ENCODE results near the gene VHLL. TPM values are rescaled to one million over a fixed set of nuclear protein-coding genes. Genes with fewer than 3 reads are reported as not detected.

Gene VHLL
- polyA plus RNA-seq, 3 donors: not detected

GRCh38 chr1:156260896-156261295, 38.2 kb downstream of the VHLL start:
- 100% methylated on average over 1 of the region's 2 CpGs for WGBS (ENCODE audit: insufficient coverage)
- no peak overlapping the region for H3K4me2 ChIP-seq (replicated peaks; ENCODE audit: extremely low read depth, low read length, poor library complexity, severe bottlenecking)

DNA sequence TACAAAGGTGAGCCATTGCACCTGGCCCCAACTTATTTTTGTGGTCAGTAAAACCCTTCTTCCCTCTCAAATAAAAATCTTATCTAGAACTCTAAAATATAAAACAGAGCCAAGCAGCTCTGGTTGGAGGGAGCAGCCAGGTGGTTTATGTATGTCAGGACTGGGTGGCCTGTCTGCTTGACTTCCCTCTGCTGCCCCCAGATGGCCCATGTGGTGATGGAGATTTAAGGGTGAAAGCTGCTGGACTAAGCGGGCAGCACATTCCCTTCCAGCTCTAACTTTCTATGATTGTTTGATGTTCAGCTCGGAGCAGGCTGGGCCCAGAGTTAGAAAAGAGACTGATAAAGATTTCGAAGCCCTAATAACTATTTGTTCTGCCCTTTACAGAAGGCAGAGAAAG, 39.3 kb downstream of the VHLL start:
- Mint-ChIP-seq H3K4me3 (no peak overlapping the region), H3K4me1 (no peaks in the 10 kb centered on the region), H3K27me3 (ENCODE audit: low read depth in 3 of 3) (no peaks in the 10 kb centered on the region), H3K27ac (no peak overlapping the region), H3K9me3 (peaks cover 0 to 1% (median 0%) of the 10 kb centered on the region in 7 donors), H3K36me3 (peaks cover 76 to 97% of the 10 kb centered on the region in 2 donors)
- no peak for DNase-seq
- Histone ChIP-seq H3K36me3 (replicated peaks in 1 of 2; ENCODE audit: control insufficient read depth in 1 of 2, insufficient read depth in 2 of 2, low read length in 2 of 2) (peaks cover 90 to 94% of the 10 kb centered on the region in 2 donors), H4K20me1 (ENCODE audit: insufficient read depth, low read length) (peaks cover 57% of the 10 kb centered on the region), H3K4me1 (ENCODE audit: control insufficient read depth in 1 of 2, insufficient read depth in 2 of 2, low read length in 2 of 2) (no peaks in the 10 kb centered on the region), H3K9ac (ENCODE audit: insufficient read depth, low read length, poor library complexity, severe bottlenecking) (no peak overlapping the region), H3K79me2 (ENCODE audit: insufficient read depth, low read length) (peaks cover 5% of the 10 kb centered on the region), H3K27ac (ENCODE audit: low read depth in 1 of 2, low read length in 2 of 2) (no peak overlapping the region), H3K4me2 (replicated peaks; ENCODE audit: extremely low read depth, low read length, poor library complexity, severe bottlenecking) (no peak overlapping the region), H3K4me3 (replicated peaks in 1 of 3; ENCODE audit: low read depth in 2 of 3, low read length in 3 of 3) (no peak overlapping the region), H3K27me3 (ENCODE audit: control insufficient read depth in 2 of 2, insufficient read depth in 2 of 2, low read length in 2 of 2) (no peaks in the 10 kb centered on the region), H2AFZ (ENCODE audit: insufficient read depth, low read depth, low read length, poor library complexity, severe bottlenecking) (no peak overlapping the region), H3K9me3 (replicated peaks in 1 of 2; ENCODE audit: control insufficient read depth in 1 of 2, insufficient read depth in 1 of 2, low read length in 2 of 2) (no peaks in the 10 kb centered on the region)
- no CpG with 5 or more reads among the region's 3 CpGs for whole genome bisulfite sequencing (ENCODE audit: insufficient coverage)
- TF ChIP-seq CTCF (IDR thresholded peaks at IDR 0.05): no peak
- intact Hi-C loops (cut with micrococcal nuclease): loop anchor here in 1 of 2 donors (5.0 kb wide), 1 partner anchor 47 kb away; no protein-coding TSS in a partner anchor

More at GRCh38 chr1:156260896-156261295, 38.2 kb downstream of the VHLL start:
- H3K9me3 Mint-ChIP-seq: peaks cover 0 to 3% (median 0%) of the 10 kb centered on the region in 7 donors
- peaks cover 85 to 99% of the 10 kb centered on the region in 2 donors for H3K36me3 Mint-ChIP-seq
- Histone ChIP-seq H3K27me3 (ENCODE audit: control insufficient read depth in 2 of 2, insufficient read depth in 2 of 2, low read length in 2 of 2) (no peaks in the 10 kb centered on the region), H3K4me1 (ENCODE audit: control insufficient read depth in 1 of 2, insufficient read depth in 2 of 2, low read length in 2 of 2) (no peaks in the 10 kb centered on the region), H4K20me1 (ENCODE audit: insufficient read depth, low read length) (peaks cover 67% of the 10 kb centered on the region), H3K4me3 (replicated peaks in 1 of 3; ENCODE audit: low read depth in 2 of 3, low read length in 3 of 3) (no peak overlapping the region), H3K27ac (ENCODE audit: low read depth in 1 of 2, low read length in 2 of 2) (no peak overlapping the region), H3K9ac (ENCODE audit: insufficient read depth, low read length, poor library complexity, severe bottlenecking) (no peak overlapping the region), H3K79me2 (ENCODE audit: insufficient read depth, low read length) (peaks cover 5% of the 10 kb centered on the region), H3K36me3 (replicated peaks in 1 of 2; ENCODE audit: control insufficient read depth in 1 of 2, insufficient read depth in 2 of 2, low read length in 2 of 2) (peaks cover 96 to 100% of the 10 kb centered on the region in 2 donors), H3K9me3 (replicated peaks in 1 of 2; ENCODE audit: control insufficient read depth in 1 of 2, insufficient read depth in 1 of 2, low read length in 2 of 2) (no peaks in the 10 kb centered on the region), H2AFZ (ENCODE audit: insufficient read depth, low read depth, low read length, poor library complexity, severe bottlenecking) (no peak overlapping the region)
- DNase-seq: no peak
- no peaks in the 10 kb centered on the region for H3K4me1 Mint-ChIP-seq
- TF ChIP-seq CTCF (IDR thresholded peaks at IDR 0.05): no peak
- H3K27ac Mint-ChIP-seq: peak overlapping the region in 3 of 7 donors; percentile 18 to 76 (median 54)
- intact Hi-C loops (cut with micrococcal nuclease): loop anchor here in 1 of 2 donors (5.0 kb wide), 1 partner anchor 46 kb away; no protein-coding TSS in a partner anchor
- no peak overlapping the region for H3K4me3 Mint-ChIP-seq
- H3K27me3 Mint-ChIP-seq (ENCODE audit: low read depth in 3 of 3): no peaks in the 10 kb centered on the region
